RWPE2 (cell line): ENCODE measurements around the gene FADS1.

Experiments
- ATAC-seq: fragments of 200-7000 bp; cut with Tn5 transposase; 3 replicates; pipeline ENCODE4 v1.9.1; 2021; ENCODE audit warnings: low read depth
- DNase-seq: peaks from one replicate; pipeline ENCODE4 v3.0.0-alpha.2; 2020; ENCODE audit warnings: low spot score
- H3K27ac ChIP-seq: fragments of 450-650 bp; 2 replicates; pipeline ENCODE4 v1.5.1; 2017; ENCODE audit warnings: mild to moderate bottlenecking; ENCODE audit not compliant: poor library complexity, severe bottlenecking
- H3K27me3 ChIP-seq: fragments of 250-450 bp; sonication (Bioruptor Pico); 2 replicates; pipeline ENCODE4 v1.5.1; 2021; ENCODE audit warnings: mild to moderate bottlenecking, moderate library complexity; ENCODE audit not compliant: insufficient read depth, poor library complexity, severe bottlenecking
- H3K36me3 ChIP-seq: fragments of 250-450 bp; sonication (Bioruptor Pico); 2 replicates; pipeline ENCODE4 v1.5.1; 2020; ENCODE audit warnings: low read depth, mild to moderate bottlenecking, moderate library complexity
- H3K4me1 ChIP-seq: fragments of 250-450 bp; sonication (Bioruptor Pico); 2 replicates; pipeline ENCODE4 v1.5.1; 2021; ENCODE audit warnings: mild to moderate bottlenecking, moderate library complexity; ENCODE audit not compliant: insufficient read depth, poor library complexity, severe bottlenecking
- H3K4me3 ChIP-seq: fragments of 250-450 bp; sonication (Bioruptor Pico); 2 replicates; pipeline ENCODE4 v1.5.1; 2021; ENCODE audit warnings: mild to moderate bottlenecking, moderate library complexity; ENCODE audit not compliant: severe bottlenecking
- H3K9me3 ChIP-seq: fragments of 250-450 bp; sonication (Bioruptor Pico); 2 replicates; pipeline ENCODE4 v1.5.1; 2021; ENCODE audit warnings: mild to moderate bottlenecking, moderate library complexity; ENCODE audit not compliant: severe bottlenecking
- CTCF ChIP-seq: fragments of 450-650 bp; IDR thresholded peaks from one replicate; pipeline ENCODE4 v1.5.1; 2017; ENCODE audit warnings: mild to moderate bottlenecking, moderate library complexity; ENCODE audit not compliant: poor library complexity, severe bottlenecking

The FADS1 gene

GRCh38 chr11:61797263-61797944 lies 19.4 kb downstream of the FADS1 start:
- Histone ChIP-seq H3K36me3 (peaks cover 74% of the 10 kb centered on the region), H3K4me3 (no peak overlapping the region), H3K4me1 (peaks cover 10% of the 10 kb centered on the region), H3K9me3 (no peaks in the 10 kb centered on the region), H3K27me3 (no peaks in the 10 kb centered on the region), H3K27ac (no peak overlapping the region)
- no peak for DNase-seq
- ATAC-seq: peak; percentile 35; the same call in 2 of the 3 replicates
- peak; percentile 90 for TF ChIP-seq CTCF

- ATAC-seq (no peak), DNase-seq (no peak)
- peaks cover 10% of the 10 kb centered on the region for H3K4me1 ChIP-seq
- H3K27me3 ChIP-seq: no peaks in the 10 kb centered on the region
- H3K4me3 ChIP-seq: no peak overlapping the region
- H3K9me3 ChIP-seq: no peaks in the 10 kb centered on the region
- peaks cover 62% of the 10 kb centered on the region for H3K36me3 ChIP-seq
- H3K27ac ChIP-seq: no peak overlapping the region
- TF ChIP-seq CTCF: no peak
Measured at GRCh38 chr11:61795876-61796526, 20.8 kb downstream of the FADS1 start.

- H3K27me3 ChIP-seq: no peaks in the 10 kb centered on the region
- H3K36me3 ChIP-seq: peaks cover 58% of the 10 kb centered on the region
- DNase-seq: no peak
- H3K4me3 ChIP-seq: no peak overlapping the region
- no peak for TF ChIP-seq CTCF
- no peak for ATAC-seq
- H3K4me1 ChIP-seq: peaks cover 10% of the 10 kb centered on the region
- no peak overlapping the region for H3K27ac ChIP-seq
- no peaks in the 10 kb centered on the region for H3K9me3 ChIP-seq
Measured at GRCh38 chr11:61795459-61795858, 21.3 kb downstream of the FADS1 start.

GRCh38 chr11:61794579-61794978 lies 22.2 kb downstream of the FADS1 start:
- no peak overlapping the region for H3K4me3 ChIP-seq
- no peak for TF ChIP-seq CTCF
- no peak overlapping the region for H3K27ac ChIP-seq
- H3K4me1 ChIP-seq: peaks cover 10% of the 10 kb centered on the region
- H3K9me3 ChIP-seq: no peaks in the 10 kb centered on the region
- H3K36me3 ChIP-seq: peaks cover 61% of the 10 kb centered on the region
- ATAC-seq (no peak), DNase-seq (no peak)
- no peaks in the 10 kb centered on the region for H3K27me3 ChIP-seq

GRCh38 chr11:61793829-61794204 lies 23.0 kb downstream of the FADS1 start:
- Histone ChIP-seq H3K36me3 (peaks cover 65% of the 10 kb centered on the region), H3K9me3 (no peaks in the 10 kb centered on the region), H3K4me1 (peaks cover 10% of the 10 kb centered on the region), H3K27ac (peak overlapping the region; percentile 79), H3K27me3 (no peaks in the 10 kb centered on the region), H3K4me3 (peak overlapping the region; percentile 66)
- DNase-seq (no peak), ATAC-seq (no peak)
- TF ChIP-seq CTCF: no peak
